Osteoblast (primary cell): Measurements from ENCODE around the gene KRTAP10-1. TPM values are rescaled to one million over a fixed set of nuclear protein-coding genes. Genes with fewer than 3 reads are reported as not detected.

Source experiments
- DNase-seq: peaks from one replicate; pipeline ENCODE4 v3.0.0; 2011; ENCODE audit warnings: low spot score, mixed read lengths; ENCODE audit not compliant: insufficient read length; ENCODE audit errors: missing footprints
- H2AFZ ChIP-seq: 2 replicates; pipeline ENCODE4 v1.6.0; 2011; ENCODE audit warnings: mild to moderate bottlenecking, low read length
- H3K27ac ChIP-seq: 2 replicates; pipeline ENCODE4 v1.5.1; 2011; ENCODE audit warnings: mild to moderate bottlenecking, low read depth, low read length, moderate library complexity
- H3K27me3 ChIP-seq: 2 replicates; pipeline ENCODE4 v1.6.0; 2012; ENCODE audit warnings: mild to moderate bottlenecking, control low read depth, inconsistent platforms, low read length, moderate library complexity; ENCODE audit not compliant: insufficient read depth
- H3K36me3 ChIP-seq: 2 replicates; pipeline ENCODE4 v1.5.1; 2011; ENCODE audit warnings: mild to moderate bottlenecking, low read length, control low read depth, moderate library complexity; ENCODE audit not compliant: insufficient read depth
- H3K4me1 ChIP-seq: 2 replicates; pipeline ENCODE4 v1.5.1; 2011; ENCODE audit warnings: mild to moderate bottlenecking, low read length, control low read depth, moderate library complexity; ENCODE audit not compliant: insufficient read depth
- H3K4me2 ChIP-seq: 2 replicates; pipeline ENCODE4 v1.6.0; 2011; ENCODE audit warnings: mild to moderate bottlenecking, low read length; ENCODE audit not compliant: insufficient read depth
- H3K4me3 ChIP-seq: fragments of 200-600 bp; sonication (generic); 3 replicates; pipeline ENCODE4 v1.5.1; 2012; ENCODE audit warnings: mild to moderate bottlenecking, low read length, inconsistent platforms; ENCODE audit not compliant: insufficient read depth
- H3K79me2 ChIP-seq: 2 replicates; pipeline ENCODE4 v1.6.0; 2012; ENCODE audit warnings: mild to moderate bottlenecking, low read length, control low read depth, inconsistent platforms; ENCODE audit not compliant: insufficient read depth
- H3K9me3 ChIP-seq: 2 replicates; pipeline ENCODE4 v1.5.1; 2011; ENCODE audit warnings: low read depth, low read length, control low read depth
- H4K20me1 ChIP-seq: 2 replicates; pipeline ENCODE4 v1.6.0; 2012; ENCODE audit warnings: mild to moderate bottlenecking, low read length, control low read depth; ENCODE audit not compliant: insufficient read depth
- CTCF ChIP-seq: IDR thresholded peaks from 2 replicates; pipeline ENCODE4 v1.5.1; 2011; ENCODE audit warnings: mild to moderate bottlenecking, low read depth, low read length, moderate library complexity; ENCODE audit errors: extremely low read depth
- total RNA-seq: library from RNA; depleted of rRNA; stranded (reverse); fragments of >200 nt; gene quantifications from 2 replicates; pipeline ENCODE4 v1.2.3, GENCODE V29; 2012

The KRTAP10-1 gene
- total RNA-seq, 1 donor, result not detected

GRCh38 chr21:44526096-44526997 is 13.6 kb downstream of the KRTAP10-1 start:
- Histone ChIP-seq H2AFZ (no peak overlapping the region), H3K4me2 (no peak overlapping the region)

GRCh38 chr21:44525391-44526095 is 14.5 kb downstream of the KRTAP10-1 start:
- no peak overlapping the region for H3K4me3 ChIP-seq
- no peak overlapping the region for H2AFZ ChIP-seq
- H3K27me3 ChIP-seq, result no peaks in the 10 kb centered on the region
- H3K9me3 ChIP-seq, result no peaks in the 10 kb centered on the region
- no peaks in the 10 kb centered on the region for H4K20me1 ChIP-seq
- no peak overlapping the region for H3K27ac ChIP-seq
- no peak for TF ChIP-seq CTCF
- peak; percentile 22 for DNase-seq
- no peaks in the 10 kb centered on the region for H3K79me2 ChIP-seq
- H3K4me2 ChIP-seq, result no peak overlapping the region
- no peaks in the 10 kb centered on the region for H3K4me1 ChIP-seq
- H3K36me3 ChIP-seq, result no peaks in the 10 kb centered on the region

More at GRCh38 chr21:44526096-44526997, 13.6 kb downstream of the KRTAP10-1 start:
- Histone ChIP-seq H3K4me1 (no peaks in the 10 kb centered on the region), H4K20me1 (no peaks in the 10 kb centered on the region), H3K27ac (no peak overlapping the region), H3K79me2 (no peaks in the 10 kb centered on the region), H3K9me3 (no peaks in the 10 kb centered on the region), H3K36me3 (no peaks in the 10 kb centered on the region), H3K4me3 (no peak overlapping the region), H3K27me3 (no peaks in the 10 kb centered on the region)
- DNase-seq, result peak; percentile 53
- no peak for TF ChIP-seq CTCF

- no peak overlapping the region for H3K4me3 ChIP-seq
- H3K36me3 ChIP-seq, result no peaks in the 10 kb centered on the region
- no peaks in the 10 kb centered on the region for H3K79me2 ChIP-seq
- H4K20me1 ChIP-seq, result no peaks in the 10 kb centered on the region
- no peak overlapping the region for H2AFZ ChIP-seq
- no peaks in the 10 kb centered on the region for H3K9me3 ChIP-seq
- no peak overlapping the region for H3K4me2 ChIP-seq
- H3K27ac ChIP-seq, result no peak overlapping the region
- no peak for TF ChIP-seq CTCF
- peak; percentile 29 for DNase-seq
- no peaks in the 10 kb centered on the region for H3K4me1 ChIP-seq
- no peaks in the 10 kb centered on the region for H3K27me3 ChIP-seq
These were observed 15.3 kb downstream of the KRTAP10-1 start for GRCh38 chr21:44524414-44525371.
